Type B pancreatic cell (in vitro differentiated cells): Measurements from ENCODE around the gene ARMCX5. TPM values are rescaled to one million over a fixed set of nuclear protein-coding genes. Genes with fewer than 3 reads are reported as not detected.

ENCODE experiments used
- DNase-seq: peaks from one replicate; pipeline ENCODE4 v3.0.0; 2021; ENCODE audit warnings: mixed read lengths; ENCODE audit not compliant: unreplicated experiment; ENCODE audit errors: extremely low spot score
- H3K27ac Mint-ChIP-seq: 2 replicates; pipeline ENCODE4 v1.8.0; 2021; ENCODE audit warnings: mild to moderate bottlenecking, mixed read lengths
- H3K27me3 Mint-ChIP-seq: 2 replicates; pipeline ENCODE4 v1.8.0; 2021; ENCODE audit warnings: mixed read lengths
- H3K36me3 Mint-ChIP-seq: 2 replicates; pipeline ENCODE4 v1.8.0; 2021; ENCODE audit warnings: mixed read lengths
- H3K4me1 Mint-ChIP-seq: one replicate; pipeline ENCODE4 v1.8.0; 2021; ENCODE audit warnings: mixed read lengths; ENCODE audit not compliant: unreplicated experiment
- H3K4me3 Mint-ChIP-seq: 2 replicates; pipeline ENCODE4 v1.8.0; 2021; ENCODE audit warnings: mild to moderate bottlenecking, mixed read lengths
- H3K9me3 Mint-ChIP-seq: 2 replicates; pipeline ENCODE4 v1.8.0; 2021; ENCODE audit warnings: mixed read lengths
- total RNA-seq: library from RNA; stranded (reverse); gene quantifications from 2 replicates; pipeline ENCODE4 v1.2.1, GENCODE V29; 2021; ENCODE audit warnings: low replicate concordance
- TF ChIP-seq, protein P1 (sequence below): fragments of 200-600 bp; sonication (generic); conservative IDR thresholded peaks from 2 replicates; pipeline ENCODE4 v1.5.0; 2021; ENCODE audit warnings: antibody characterized with exemption, mild to moderate bottlenecking

The ARMCX5 gene
- total RNA-seq, 1 donor from 2014 or later, result 11.4 TPM

GRCh38 chrX:102637561-102637960, 38.2 kb downstream of the ARMCX5 start:
- no peak overlapping the region for H3K27ac Mint-ChIP-seq
- peaks cover 6% of the 10 kb centered on the region for H3K9me3 Mint-ChIP-seq
- H3K4me3 Mint-ChIP-seq, result no peak overlapping the region
- peaks cover 23% of the 10 kb centered on the region for H3K36me3 Mint-ChIP-seq
- TF ChIP-seq, protein P1, sequence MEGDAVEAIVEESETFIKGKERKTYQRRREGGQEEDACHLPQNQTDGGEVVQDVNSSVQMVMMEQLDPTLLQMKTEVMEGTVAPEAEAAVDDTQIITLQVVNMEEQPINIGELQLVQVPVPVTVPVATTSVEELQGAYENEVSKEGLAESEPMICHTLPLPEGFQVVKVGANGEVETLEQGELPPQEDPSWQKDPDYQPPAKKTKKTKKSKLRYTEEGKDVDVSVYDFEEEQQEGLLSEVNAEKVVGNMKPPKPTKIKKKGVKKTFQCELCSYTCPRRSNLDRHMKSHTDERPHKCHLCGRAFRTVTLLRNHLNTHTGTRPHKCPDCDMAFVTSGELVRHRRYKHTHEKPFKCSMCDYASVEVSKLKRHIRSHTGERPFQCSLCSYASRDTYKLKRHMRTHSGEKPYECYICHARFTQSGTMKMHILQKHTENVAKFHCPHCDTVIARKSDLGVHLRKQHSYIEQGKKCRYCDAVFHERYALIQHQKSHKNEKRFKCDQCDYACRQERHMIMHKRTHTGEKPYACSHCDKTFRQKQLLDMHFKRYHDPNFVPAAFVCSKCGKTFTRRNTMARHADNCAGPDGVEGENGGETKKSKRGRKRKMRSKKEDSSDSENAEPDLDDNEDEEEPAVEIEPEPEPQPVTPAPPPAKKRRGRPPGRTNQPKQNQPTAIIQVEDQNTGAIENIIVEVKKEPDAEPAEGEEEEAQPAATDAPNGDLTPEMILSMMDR, result no peak
- no peak for DNase-seq
- no peaks in the 10 kb centered on the region for H3K4me1 Mint-ChIP-seq
- no peaks in the 10 kb centered on the region for H3K27me3 Mint-ChIP-seq

GRCh38 chrX:102650903-102651241, 51.6 kb downstream of the ARMCX5 start:
- Mint-ChIP-seq H3K27ac (no peak overlapping the region), H3K9me3 (peaks cover 4% of the 10 kb centered on the region), H3K4me1 (peaks cover 6% of the 10 kb centered on the region), H3K27me3 (no peaks in the 10 kb centered on the region), H3K36me3 (peaks cover 11% of the 10 kb centered on the region), H3K4me3 (peak overlapping the region; percentile 92)
- DNase-seq, result no peak
- TF ChIP-seq, protein P1, result no peak

GRCh38 chrX:102651242-102652011, 52.1 kb downstream of the ARMCX5 start, which contains the start of gene GPRASP1:
Gene GPRASP1 (plus strand): TSS chrX:102651483. CDS start chrX:102653914, 2,431 bp downstream.
- Mint-ChIP-seq H3K9me3 (peaks cover 4% of the 10 kb centered on the region), H3K4me3 (peak within 1 kb of the TSS; percentile 92), H3K27ac (peak within 1 kb of the TSS; percentile 69)

DNA sequence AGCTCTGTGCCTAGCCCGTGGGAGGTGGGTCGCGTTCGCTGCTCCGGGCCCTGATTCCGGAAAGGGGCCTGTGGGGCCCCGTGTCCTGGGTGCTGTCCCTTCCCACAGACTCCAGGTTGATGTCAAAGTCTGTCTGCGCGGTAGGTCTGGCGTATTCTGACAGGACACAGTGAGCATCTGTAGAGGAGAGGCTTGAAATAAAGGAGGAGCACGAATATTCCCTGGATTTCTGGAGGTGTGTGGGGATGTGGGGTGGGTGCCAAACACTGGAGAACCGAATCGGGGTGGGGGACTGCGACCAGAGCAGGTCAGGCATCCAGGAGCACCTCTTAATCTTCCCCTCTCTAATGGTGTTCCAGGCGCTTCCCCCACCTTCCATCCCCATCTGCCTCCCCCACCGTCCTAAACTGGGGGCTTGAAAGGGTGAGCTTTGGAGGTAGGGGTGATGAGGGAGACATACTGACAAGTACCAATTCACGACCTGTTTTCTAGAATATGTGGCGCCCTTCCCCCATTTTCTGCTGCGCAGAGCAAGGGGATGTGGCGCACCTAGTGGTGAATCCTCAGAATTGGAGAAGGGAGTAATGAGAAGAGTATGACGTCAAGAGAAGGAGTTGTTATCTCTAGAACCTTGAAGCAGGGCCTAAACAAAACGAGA, 52.8 kb downstream of the ARMCX5 start:
- no peak for DNase-seq
- TF ChIP-seq, protein P1, result peak; percentile 71
- H3K36me3 Mint-ChIP-seq, result peaks cover 5% of the 10 kb centered on the region
- peak overlapping the region; percentile 87 for H3K4me3 Mint-ChIP-seq
- peaks cover 6% of the 10 kb centered on the region for H3K4me1 Mint-ChIP-seq
- no peaks in the 10 kb centered on the region for H3K27me3 Mint-ChIP-seq
- peak overlapping the region; percentile 69 for H3K27ac Mint-ChIP-seq
- H3K9me3 Mint-ChIP-seq, result peaks cover 4% of the 10 kb centered on the region

More at GRCh38 chrX:102651242-102652011, 52.1 kb downstream of the ARMCX5 start, which contains the start of gene GPRASP1:
- Mint-ChIP-seq H3K4me1 (peaks cover 6% of the 10 kb centered on the region), H3K27me3 (no peaks in the 10 kb centered on the region), H3K36me3 (peaks cover 11% of the 10 kb centered on the region)
- TF ChIP-seq, protein P1, result no peak
- DNase-seq, result peak; percentile 72

Other genes starting within 250 kb of the ARMCX5 start
- gene NXF2B, start 159.5 kb upstream of the ARMCX5 start, total RNA-seq, result 0.17 and 0.64 TPM in 2 replicates
- gene TCP11X2, start 127.7 kb upstream of the ARMCX5 start, total RNA-seq, result not detected in 2 replicates
- 13.2 and 109 TPM in 2 replicates for gene TMSB15A, start 82.8 kb upstream of the ARMCX5 start, total RNA-seq
- gene GPRASP1, start 52.0 kb downstream of the ARMCX5 start, total RNA-seq, result 2.8 and 8.3 TPM in 2 replicates
- 8.5 and 16.3 TPM in 2 replicates for gene GPRASP2, start 112.9 kb downstream of the ARMCX5 start, total RNA-seq
- gene GPRASP3, start 121.2 kb downstream of the ARMCX5 start, total RNA-seq, result 3.8 and 9.1 TPM in 2 replicates